NCI-H446 treated with DMSO at 0.1 percent for 48 hours (cell line): ENCODE measurements around the gene LNPK.
"Not testable (repeated sequence)": the region's sequence is repeated elsewhere in the genome, so short reads cannot be mapped to it uniquely, and the experiment has no call there.

Source experiments
- DNase-seq: peaks from one replicate; lab custom pipeline; 2025; lab: John Stamatoyannopoulos, UW

LNPK gene

GRCh38 chr2:175966839-175967238 lies 35.2 kb downstream of the LNPK start:
- no peak for DNase-seq

- no peak for DNase-seq
Observed at GRCh38 chr2:175965773-175966172, 36.3 kb downstream of the LNPK start.

- no peak for DNase-seq
Observed at GRCh38 chr2:175964195-175964594, 37.9 kb downstream of the LNPK start.

GRCh38 chr2:175963171-175963570 lies 38.9 kb downstream of the LNPK start:
- not testable (repeated sequence) for DNase-seq

- no peak for DNase-seq
Observed at GRCh38 chr2:175957845-175958244, 44.2 kb downstream of the LNPK start.

GRCh38 chr2:175955136-175955535 lies 46.9 kb downstream of the LNPK start:
- DNase-seq = no peak

- DNase-seq = no peak
Observed at GRCh38 chr2:175950512-175950911, 51.6 kb downstream of the LNPK start.

GRCh38 chr2:175948191-175948590 lies 53.9 kb downstream of the LNPK start:
- no peak for DNase-seq

GRCh38 chr2:175947073-175947472 lies 55.0 kb downstream of the LNPK start:
- DNase-seq = no peak

- no peak for DNase-seq
Observed at GRCh38 chr2:175941699-175942098, 60.4 kb downstream of the LNPK start.

GRCh38 chr2:175937216-175937615 lies 64.9 kb downstream of the LNPK start:
- no peak for DNase-seq

- no peak for DNase-seq
Observed at GRCh38 chr2:175935289-175936181, 66.5 kb downstream of the LNPK start.

- DNase-seq = no peak
Observed at GRCh38 chr2:175932675-175933074, 69.4 kb downstream of the LNPK start.

GRCh38 chr2:175931805-175932204 lies 70.3 kb downstream of the LNPK start:
- no peak for DNase-seq

- DNase-seq = no peak
Observed at GRCh38 chr2:175930504-175930903, 71.6 kb downstream of the LNPK start.

- no peak for DNase-seq
Observed at GRCh38 chr2:175929850-175930249, 72.2 kb downstream of the LNPK start.

- DNase-seq = peak; percentile 10
Observed at GRCh38 chr2:175926272-175926671, 75.8 kb downstream of the LNPK start.

- no peak for DNase-seq
Observed at GRCh38 chr2:175922160-175922559, 79.9 kb downstream of the LNPK start.

- no peak for DNase-seq
Observed at GRCh38 chr2:175918935-175919334, 83.1 kb downstream of the LNPK start.

GRCh38 chr2:175914846-175915245 lies 87.2 kb downstream of the LNPK start:
- no peak for DNase-seq

- not testable (repeated sequence) for DNase-seq
Observed at GRCh38 chr2:175913849-175914743, 88.0 kb downstream of the LNPK start.

GRCh38 chr2:175913267-175913666 lies 88.8 kb downstream of the LNPK start:
- not testable (repeated sequence) for DNase-seq

GRCh38 chr2:175904035-175904434 lies 98.0 kb downstream of the LNPK start:
- DNase-seq = no peak
